ENCODE results near the gene TMPRSS13.
"Not testable (repeated sequence)": the region's sequence is repeated elsewhere in the genome, so short reads cannot be mapped to it uniquely, and the experiment has no call there.

TMPRSS13 gene

DNA sequence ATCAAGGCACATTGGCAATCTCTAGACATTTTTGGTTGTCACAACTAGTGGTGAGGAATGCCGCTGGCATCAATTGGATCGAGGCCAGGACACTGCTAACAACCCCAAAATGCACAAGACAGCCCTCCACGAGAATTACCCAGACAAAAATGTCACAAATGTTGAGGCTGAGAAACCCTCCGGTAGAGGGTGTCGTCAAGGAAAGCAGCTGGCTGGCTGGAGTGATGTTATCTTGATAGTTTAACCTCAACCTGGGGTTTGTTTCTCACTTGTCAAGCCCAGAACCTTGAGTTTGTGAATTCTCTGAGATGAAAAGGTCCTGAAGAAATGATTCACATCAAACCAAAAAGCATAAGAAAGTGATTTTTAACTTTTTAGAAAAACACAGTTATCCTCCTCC, 21.1 kb upstream of the TMPRSS13 start:
- DNase-seq, result peak; percentile 52

GRCh38 chr11:117949062-117949461, 19.9 kb upstream of the TMPRSS13 start:
- DNase-seq, result no peak

DNA sequence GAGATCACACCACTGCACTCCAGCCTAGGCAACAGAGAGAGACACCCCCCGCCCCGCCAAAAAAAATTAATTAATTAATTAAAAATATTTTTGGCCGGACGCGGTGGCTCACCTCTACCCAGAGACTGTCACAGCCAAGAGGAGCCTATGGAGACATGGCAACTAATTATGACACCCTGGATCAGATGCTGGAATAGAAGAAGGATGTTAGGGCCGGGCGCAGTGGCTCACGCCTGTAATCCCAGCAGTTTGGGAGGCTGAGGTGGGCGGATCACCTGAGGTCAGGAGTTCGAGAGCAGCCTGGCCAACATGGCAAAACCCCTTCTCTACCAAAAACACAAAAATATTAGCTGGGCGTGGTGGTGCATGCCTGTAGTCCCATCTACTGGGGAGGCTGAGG, 19.3 kb upstream of the TMPRSS13 start:
- DNase-seq, result not testable (repeated sequence)

GRCh38 chr11:117947751-117948150, 18.5 kb upstream of the TMPRSS13 start:
- DNase-seq, result not testable (repeated sequence)

DNA sequence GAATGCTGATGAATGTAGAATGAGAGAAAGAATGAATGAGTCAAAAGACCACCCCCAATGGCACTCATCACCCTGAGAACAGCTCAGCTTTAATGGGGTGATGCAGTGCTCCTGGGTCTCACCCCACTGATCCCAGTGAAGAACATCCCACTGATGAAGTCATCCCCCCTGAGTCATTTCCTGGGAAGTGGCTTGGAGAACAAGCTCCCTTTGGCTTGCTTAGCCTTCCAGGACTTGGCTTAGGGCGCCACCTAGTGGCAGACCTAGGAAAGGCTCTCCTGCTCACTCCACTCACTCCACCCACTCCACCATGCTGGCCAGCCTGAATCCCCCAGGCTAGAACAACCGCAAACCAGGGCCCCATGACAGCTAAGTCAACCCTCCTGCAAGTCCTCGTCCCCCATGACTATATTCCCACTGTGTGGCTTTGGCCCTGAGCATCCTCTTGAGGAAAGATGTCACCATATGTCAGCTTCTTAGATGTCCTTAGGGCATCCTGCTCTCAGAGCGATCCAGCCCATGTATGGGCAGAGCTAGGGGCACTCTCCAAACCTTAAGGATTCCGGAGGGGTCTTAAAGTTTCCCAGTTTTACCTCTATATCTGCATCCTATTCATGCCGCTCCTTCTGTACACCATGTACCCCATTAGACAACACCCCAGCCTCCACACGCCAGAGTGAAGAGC, 17.8 kb upstream of the TMPRSS13 start:
- peak; percentile 78 to 80 for DNase-seq

GRCh38 chr11:117946156-117946841, 17.1 kb upstream of the TMPRSS13 start:
- no peak for DNase-seq

- no peak for DNase-seq
Measured at GRCh38 chr11:117945047-117945810, 16.0 kb upstream of the TMPRSS13 start.

GRCh38 chr11:117944554-117944953, 15.4 kb upstream of the TMPRSS13 start:
- no peak for DNase-seq

DNA sequence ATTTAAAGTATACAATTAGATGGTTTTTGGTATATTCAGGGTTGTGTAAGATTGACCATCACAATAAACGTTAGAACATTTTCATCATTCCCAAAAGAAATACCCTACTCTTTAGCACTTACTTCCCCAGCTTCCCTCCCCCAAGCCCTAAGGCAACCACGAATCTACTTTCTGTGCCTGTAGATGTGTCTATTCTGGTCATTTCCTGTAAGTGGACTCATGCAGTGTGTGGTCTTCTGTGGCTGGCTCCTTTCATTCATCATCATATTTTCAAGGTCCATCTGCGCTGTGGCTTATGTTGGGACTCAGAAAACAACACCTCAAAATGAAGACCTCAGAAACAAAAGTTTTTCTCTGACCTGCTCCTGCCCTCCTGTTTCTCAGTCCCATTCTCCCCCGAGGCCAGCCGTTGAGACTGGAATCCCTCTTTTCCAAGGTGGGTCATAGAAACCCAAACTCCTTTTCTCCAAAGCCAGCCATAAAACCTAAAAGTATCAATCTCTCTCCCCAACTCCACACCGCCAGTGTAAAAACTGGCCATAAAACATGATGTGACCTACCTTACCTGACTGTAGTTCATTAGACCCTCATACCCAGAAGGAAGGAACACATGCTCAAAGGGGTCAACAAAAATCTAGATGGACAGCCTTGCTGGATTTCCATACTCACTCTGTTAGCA, 12.9 kb upstream of the TMPRSS13 start:
- no peak for DNase-seq

- no peak for DNase-seq
Measured at GRCh38 chr11:117941163-117941707, 12.0 kb upstream of the TMPRSS13 start.

DNA sequence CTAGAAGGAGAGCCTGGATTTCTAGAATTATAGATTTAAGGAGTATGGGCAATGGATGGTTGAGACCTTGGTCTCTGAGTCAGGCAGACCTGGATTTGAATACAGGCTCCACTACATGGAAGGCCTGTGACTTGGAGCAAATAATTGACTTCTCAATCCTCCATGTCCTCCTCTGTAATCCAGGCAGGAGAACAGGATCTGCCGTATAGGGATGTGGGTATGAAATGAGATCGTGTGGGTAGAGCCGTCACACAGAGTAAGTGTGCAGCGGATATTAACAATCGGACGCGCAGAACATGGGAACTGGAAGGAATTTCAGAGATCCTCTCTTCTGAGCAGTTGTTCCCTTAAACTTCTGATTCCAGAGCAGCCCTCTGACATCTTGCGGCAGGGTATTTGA, 11.5 kb upstream of the TMPRSS13 start:
- DNase-seq, result no peak

DNA sequence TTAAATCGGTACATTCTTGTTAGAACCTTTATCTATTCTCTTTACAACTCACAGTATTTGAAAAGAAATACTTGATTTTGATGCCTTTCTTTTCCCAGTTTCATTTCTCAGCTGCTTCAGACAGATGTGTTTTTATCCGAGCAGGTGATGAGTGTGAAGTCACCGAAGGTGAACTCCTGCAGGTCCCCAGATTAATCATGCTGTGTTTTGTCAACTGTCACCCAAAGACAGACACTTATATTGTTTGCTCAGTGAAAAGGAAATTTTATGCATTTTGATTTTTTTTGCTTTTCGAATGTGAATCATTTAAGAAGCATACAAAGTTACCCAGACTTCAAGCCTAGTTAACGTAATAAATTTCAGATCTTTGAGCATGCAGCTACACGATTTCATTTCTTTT, 7.8 kb upstream of the TMPRSS13 start:
- DNase-seq, result no peak

GRCh38 chr11:117934526-117935307, 5.5 kb upstream of the TMPRSS13 start:
- no peak for DNase-seq

DNA sequence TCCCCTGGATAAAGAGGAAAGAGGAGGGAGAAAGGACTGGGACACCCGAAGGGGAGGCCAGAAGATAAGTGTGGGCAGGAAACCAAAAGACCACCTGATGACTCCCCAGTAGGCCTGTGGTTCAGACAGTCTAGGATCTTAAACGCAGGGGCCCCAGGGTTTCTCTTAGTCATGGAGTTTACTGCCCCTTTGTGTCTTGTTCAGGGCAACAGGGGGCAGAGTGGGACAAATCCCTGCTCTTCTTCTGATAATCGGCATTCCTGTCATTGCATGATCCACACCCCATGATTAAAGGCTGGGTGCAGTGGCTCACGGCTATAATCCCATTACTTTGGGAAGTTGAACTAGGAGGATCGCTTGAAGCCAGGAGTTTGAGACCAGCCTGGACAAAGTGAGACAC, 4.7 kb upstream of the TMPRSS13 start:
- no peak for DNase-seq

DNA sequence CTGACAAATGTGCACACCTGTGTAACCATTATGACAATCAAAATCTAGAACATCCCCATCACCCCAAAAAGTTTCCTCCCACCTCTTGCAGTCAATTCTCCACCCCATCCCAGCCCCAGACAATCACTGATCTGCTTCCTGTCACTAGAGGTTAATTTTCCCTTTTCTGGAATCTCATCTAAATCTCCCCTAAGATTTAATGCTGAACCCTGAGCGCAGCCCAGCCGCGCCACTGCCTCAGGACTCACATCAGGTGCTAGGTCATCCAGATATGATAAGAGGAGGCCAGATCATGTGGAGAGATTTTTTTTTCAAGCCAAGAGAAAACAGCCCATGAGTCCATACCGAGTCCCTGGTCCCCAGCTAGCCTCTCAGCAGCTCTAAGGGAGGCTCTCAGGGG, 4.3 kb upstream of the TMPRSS13 start:
- DNase-seq, result no peak

GRCh38 chr11:117932947-117933346, 3.7 kb upstream of the TMPRSS13 start:
- no peak for DNase-seq

- DNase-seq, result no peak
Measured at GRCh38 chr11:117932426-117932825, 3.2 kb upstream of the TMPRSS13 start.

DNA sequence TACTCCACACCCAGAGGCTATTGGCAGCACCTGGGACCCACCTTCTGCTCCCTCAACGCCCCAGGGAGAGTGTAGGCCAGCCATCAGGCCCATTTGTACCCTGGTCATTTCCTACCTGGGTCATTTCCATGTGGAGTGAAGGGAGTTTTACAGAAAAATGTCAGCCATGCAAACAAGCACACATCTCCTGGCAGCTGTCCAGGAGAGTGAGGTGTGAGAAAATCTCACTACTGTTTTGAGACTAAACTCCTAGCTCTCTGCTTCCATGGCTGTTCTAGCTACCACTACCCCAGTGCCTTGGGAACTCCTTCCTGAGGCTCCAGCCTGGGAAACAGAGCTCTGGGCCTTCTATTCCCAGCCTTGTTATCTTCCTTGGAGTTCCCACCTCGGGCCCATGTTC, 2.8 kb upstream of the TMPRSS13 start:
- DNase-seq, result no peak

DNA sequence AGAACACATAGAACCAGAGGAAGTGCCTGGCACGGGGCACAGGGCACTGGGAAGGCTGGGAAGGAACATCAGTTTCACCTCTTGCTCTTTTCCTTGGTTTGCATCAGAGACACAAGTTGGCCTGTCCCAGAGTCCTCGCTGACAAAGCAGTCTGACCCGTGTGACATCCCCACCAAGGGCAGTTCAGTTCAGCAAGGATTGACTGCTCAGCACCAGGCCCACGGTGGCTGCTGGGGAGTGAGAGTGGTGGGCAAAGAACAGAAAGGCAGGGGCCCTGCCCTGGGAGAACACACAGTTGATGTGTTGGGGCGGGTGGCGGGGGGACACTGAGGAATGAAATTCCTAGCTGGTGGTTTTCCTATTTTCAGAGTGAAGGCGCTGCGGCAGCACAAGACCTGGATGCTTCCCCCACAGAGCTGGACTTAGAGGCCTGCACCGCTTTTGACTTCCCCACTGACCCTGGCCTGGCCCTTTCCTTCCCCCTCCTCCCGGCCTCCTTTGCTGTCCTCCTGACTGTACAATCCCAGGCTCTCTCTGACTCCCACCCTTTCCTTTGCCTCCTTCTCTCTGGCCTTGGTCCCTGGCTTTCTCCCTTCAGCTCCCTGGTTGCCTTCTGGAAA, 2.2 kb upstream of the TMPRSS13 start:
- DNase-seq, result no peak

GRCh38 chr11:117930668-117931330, 1.6 kb upstream of the TMPRSS13 start:
- DNase-seq, result no peak

- no peak for DNase-seq
Measured at GRCh38 chr11:117929916-117930570, 841 bp upstream of the TMPRSS13 start.
